A549 treated with AZD9567 at 1 μM for 4 hours (cell line): Measurements from ENCODE around the gene TXNDC8. TPM values are rescaled to one million over a fixed set of nuclear protein-coding genes. Genes with fewer than 3 reads are reported as not detected.

Source experiments
- total RNA-seq: library from RNA; stranded (reverse); fragments of 200-300 nt; extraction: Qiagen RNA extraction; gene quantifications from 5 replicates; pipeline ENCODE4 v1.2.3, GENCODE V29; 2022; ENCODE audit not compliant: insufficient read depth

The TXNDC8 gene
- not detected in 5 replicates for total RNA-seq

GRCh38 chr9:110337727-110338126 is at the start of gene TXNDC8:
Gene TXNDC8, minus strand, starts transcription at chr9:110337863.

GRCh38 chr9:110256380-110257096 is 81.1 kb downstream of the TXNDC8 start, which contains the start of gene TXN:
Gene TXN, minus strand, starts transcription at chr9:110256507. Its CDS starts 72 bp downstream, at chr9:110256435.

Other genes with a start within 250 kb of the TXNDC8 start
- gene C9orf152, start 129.7 kb downstream of the TXNDC8 start, total RNA-seq: 0.08 to 0.16 TPM (median 0.15 TPM) in 4 of 5 replicates, not detected in the other
- gene TXN, start 81.4 kb downstream of the TXNDC8 start, total RNA-seq: 1,218 to 1,830 TPM (median 1,289 TPM) in 5 replicates
- gene SVEP1, start 241.9 kb upstream of the TXNDC8 start, total RNA-seq: 1.3 to 1.8 TPM (median 1.6 TPM) in 5 replicates